H9 (cell line): ENCODE measurements around the gene CFAP77. TPM values are rescaled to one million over a fixed set of nuclear protein-coding genes. Genes with fewer than 3 reads are reported as not detected.

ENCODE experiments used
- DNase-seq: peaks from one replicate; pipeline ENCODE4 v3.0.0-alpha.2; 2017
- H2AFZ ChIP-seq: one replicate; pipeline ENCODE4 v1.6.1; 2013; ENCODE audit warnings: mild to moderate bottlenecking, low read length, control low read depth, moderate library complexity
- H2AK5ac ChIP-seq: 2 replicates; pipeline ENCODE4 v1.6.1; 2013; ENCODE audit warnings: low read length, control low read depth, mixed read lengths; ENCODE audit not compliant: insufficient read length
- H2BK120ac ChIP-seq: one replicate; pipeline ENCODE4 v1.6.1; 2013; ENCODE audit warnings: low read depth, mild to moderate bottlenecking, low read length, control low read depth, inconsistent platforms; ENCODE audit not compliant: poor library complexity, severe bottlenecking
- H2BK12ac ChIP-seq: 2 replicates; pipeline ENCODE4 v1.6.1; 2013; ENCODE audit warnings: low read length, control low read depth, mixed read lengths, low read depth; ENCODE audit not compliant: insufficient read length
- H2BK15ac ChIP-seq: 2 replicates; pipeline ENCODE4 v1.6.1; 2013; ENCODE audit warnings: low read depth, low read length, control low read depth
- H2BK20ac ChIP-seq: one replicate; pipeline ENCODE4 v1.6.1; 2013; ENCODE audit warnings: low read depth, mild to moderate bottlenecking, low read length, control low read depth, inconsistent platforms; ENCODE audit not compliant: poor library complexity, severe bottlenecking
- H2BK5ac ChIP-seq: 2 replicates; pipeline ENCODE4 v1.6.1; 2013; ENCODE audit warnings: low read length, control low read depth, mixed read lengths; ENCODE audit not compliant: insufficient read length
- H3K14ac ChIP-seq: 2 replicates; pipeline ENCODE4 v1.6.1; 2013; ENCODE audit warnings: low read length, control low read depth; ENCODE audit not compliant: insufficient read depth
- H3K18ac ChIP-seq: 2 replicates; pipeline ENCODE4 v1.6.1; 2013; ENCODE audit warnings: low read depth, mild to moderate bottlenecking, mixed read lengths, low read length, control low read depth; ENCODE audit not compliant: insufficient read length
- H3K23ac ChIP-seq: 2 replicates; pipeline ENCODE4 v1.6.1; 2013; ENCODE audit warnings: low read length, control low read depth, mixed read lengths, low read depth; ENCODE audit not compliant: insufficient read length
- H3K23me2 ChIP-seq: 2 replicates; pipeline ENCODE4 v1.6.1; 2013; ENCODE audit warnings: low read depth, mild to moderate bottlenecking, mixed read lengths, low read length, control low read depth; ENCODE audit not compliant: insufficient read length, poor library complexity, severe bottlenecking
- H3K27ac ChIP-seq: 2 replicates; pipeline ENCODE4 v1.5.1; 2013; ENCODE audit warnings: low read length, control low read depth, mixed read lengths, low read depth; ENCODE audit not compliant: insufficient read length
- H3K27me3 ChIP-seq: 2 replicates; pipeline ENCODE4 v1.6.1; 2013; ENCODE audit warnings: low read length, control low read depth, inconsistent platforms; ENCODE audit not compliant: insufficient read depth
- H3K4ac ChIP-seq: 2 replicates; pipeline ENCODE4 v1.6.1; 2013; ENCODE audit warnings: low read depth, mild to moderate bottlenecking, control low read depth, inconsistent platforms, low read length, moderate library complexity
- H3K4me1 ChIP-seq: 2 replicates; pipeline ENCODE4 v1.6.1; 2013; ENCODE audit warnings: low read length, control low read depth, inconsistent platforms; ENCODE audit not compliant: insufficient read depth
- H3K4me2 ChIP-seq: 2 replicates; pipeline ENCODE4 v1.6.1; 2013; ENCODE audit warnings: low read length, control low read depth, mixed read lengths; ENCODE audit not compliant: insufficient read length, insufficient read depth
- H3K56ac ChIP-seq: 2 replicates; pipeline ENCODE4 v1.6.1; 2013; ENCODE audit warnings: low read depth, mild to moderate bottlenecking, mixed read lengths, low read length, control low read depth; ENCODE audit not compliant: insufficient read length
- H3K79me1 ChIP-seq: 2 replicates; pipeline ENCODE4 v1.6.1; 2013; ENCODE audit warnings: low read depth, mild to moderate bottlenecking, moderate library complexity, low read length, control low read depth, inconsistent platforms; ENCODE audit not compliant: insufficient read depth, poor library complexity, severe bottlenecking
- H3K79me2 ChIP-seq: 2 replicates; pipeline ENCODE4 v1.6.1; 2013; ENCODE audit warnings: low read length, control low read depth, inconsistent platforms; ENCODE audit not compliant: insufficient read depth
- H3K9ac ChIP-seq: 2 replicates; pipeline ENCODE4 v1.6.1; 2013; ENCODE audit warnings: low read length, control low read depth, mixed read lengths; ENCODE audit not compliant: insufficient read length; ENCODE audit errors: extremely low read depth
- H3K9me3 ChIP-seq: one replicate; pipeline ENCODE4 v1.6.1; 2013; ENCODE audit warnings: low read depth, low read length, inconsistent platforms; ENCODE audit not compliant: control insufficient read depth
- H3T11ph ChIP-seq: one replicate; pipeline ENCODE4 v1.6.1; 2013; ENCODE audit warnings: mild to moderate bottlenecking, low read length, control low read depth, inconsistent platforms
- H4K20me1 ChIP-seq: one replicate; pipeline ENCODE4 v1.6.1; 2013; ENCODE audit not compliant: control insufficient read depth, insufficient read length, insufficient read depth
- H4K5ac ChIP-seq: 2 replicates; pipeline ENCODE4 v1.6.1; 2013; ENCODE audit warnings: low read depth, mild to moderate bottlenecking, mixed read lengths, low read length, control low read depth; ENCODE audit not compliant: insufficient read length
- H4K8ac ChIP-seq: replicated peaks from 2 replicates; pipeline ENCODE4 v1.6.1; 2013; ENCODE audit warnings: low read length, control low read depth, mixed read lengths, low read depth; ENCODE audit not compliant: insufficient read length
- H4K91ac ChIP-seq: 2 replicates; pipeline ENCODE4 v1.6.1; 2013; ENCODE audit warnings: low read depth, mild to moderate bottlenecking, moderate library complexity, mixed read lengths, low read length, control low read depth; ENCODE audit not compliant: insufficient read length
- H3K27ac Mint-ChIP-seq, 3 experiments: 2 replicates in 2 of 3; 3 replicates in 1 of 3; pipeline ENCODE4 v1.8.0; 2020 to 2021; ENCODE audit warnings: mixed read lengths in 3 of 3, mild to moderate bottlenecking in 1 of 3, moderate library complexity in 1 of 3
- H3K27me3 Mint-ChIP-seq: 2 replicates; pipeline ENCODE4 v1.8.0; 2021; ENCODE audit warnings: low read depth, mild to moderate bottlenecking, moderate library complexity, mixed read lengths
- H3K36me3 Mint-ChIP-seq, 3 experiments: 2 replicates in 2 of 3; 3 replicates in 1 of 3; pipeline ENCODE4 v1.8.0; 2020 to 2021; ENCODE audit warnings: low read depth in 3 of 3, mixed read lengths in 3 of 3; ENCODE audit not compliant: insufficient read depth in 1 of 3
- H3K4me1 Mint-ChIP-seq, 2 experiments: 2 replicates each; pipeline ENCODE4 v1.8.0; 2020; ENCODE audit warnings: mixed read lengths in 2 of 2
- H3K4me3 Mint-ChIP-seq, 2 experiments: 2 replicates in 1 of 2; 3 replicates in 1 of 2; pipeline ENCODE4 v1.8.0; 2020 to 2021; ENCODE audit warnings: mild to moderate bottlenecking in 2 of 2, mixed read lengths in 2 of 2, moderate library complexity in 1 of 2
- H3K9me3 Mint-ChIP-seq, 2 experiments: 2 replicates in 1 of 2; 3 replicates in 1 of 2; pipeline ENCODE4 v1.8.0; 2020; ENCODE audit warnings: mild to moderate bottlenecking in 2 of 2, mixed read lengths in 2 of 2, moderate library complexity in 1 of 2
- WGBS: extraction: QIAGEN DNeasy Blood & Tissue Kit; methylation state at CpG from one replicate; pipeline ENCODE4 v1.1.7; 2013; ENCODE audit warnings: missing lambda C conversion rate, low lambda C conversion rate, mixed read lengths; ENCODE audit not compliant: insufficient read length; ENCODE audit errors: extremely low coverage; 5-methylcytosine and 5-hydroxymethylcytosine counted together
- total RNA-seq: library from RNA; stranded (reverse); gene quantifications from 2 replicates; pipeline ENCODE4 v1.2.1, GENCODE V29; 2021
- TF ChIP-seq, protein P1 (sequence below): fragments of 200-600 bp; sonication (generic); conservative IDR thresholded peaks from 3 replicates; pipeline ENCODE4 v1.8.0; 2021; ENCODE audit warnings: antibody characterized with exemption, mild to moderate bottlenecking

The CFAP77 gene
- total RNA-seq, 1 experiment from 2014 or later = 0.72 TPM

DNA sequence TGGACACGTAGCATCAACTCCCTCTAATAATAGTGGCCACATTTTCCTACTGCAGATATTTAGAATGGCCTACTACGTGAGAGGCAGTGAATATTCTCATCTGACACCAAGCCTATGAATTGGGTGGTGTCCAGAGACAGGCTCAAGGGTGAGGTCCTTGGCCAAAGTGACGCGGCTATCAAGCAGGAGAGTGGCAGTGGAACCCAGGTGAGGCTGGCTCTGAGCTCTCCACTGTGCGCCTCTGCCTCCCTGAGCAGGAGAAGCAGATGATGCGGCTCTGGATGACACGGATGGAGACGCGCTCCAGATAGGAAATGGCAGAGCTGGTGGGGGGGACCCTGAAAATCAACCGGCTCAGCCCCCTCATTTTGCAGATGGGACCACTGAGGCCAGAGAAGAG lies 69.7 kb downstream of the CFAP77 start:
- Histone ChIP-seq H3K4me1 (no peaks in the 10 kb centered on the region; the same call in 1 of the 2 replicates), H2AFZ (no peak overlapping the region), H3K79me2 (no peaks in the 10 kb centered on the region), H3T11ph (no peak overlapping the region), H3K14ac (no peak overlapping the region), H2BK120ac (no peak overlapping the region), H3K56ac (no peak overlapping the region), H2BK20ac (no peak overlapping the region), H2BK5ac (no peak overlapping the region), H4K20me1 (no peaks in the 10 kb centered on the region), H3K4me2 (no peak overlapping the region), H3K23ac (no peak overlapping the region), H2BK12ac (no peak overlapping the region), H3K9ac (no peak overlapping the region), H3K4ac (no peak overlapping the region), H3K27ac (no peak overlapping the region), H3K18ac (no peak overlapping the region), H3K27me3 (no peaks in the 10 kb centered on the region), H2AK5ac (no peak overlapping the region), H4K8ac (no peak overlapping the region), H4K91ac (no peak overlapping the region), H2BK15ac (no peak overlapping the region), H3K23me2 (no peaks in the 10 kb centered on the region), H3K9me3 (no peaks in the 10 kb centered on the region), H4K5ac (no peak overlapping the region), H3K79me1 (no peaks in the 10 kb centered on the region)
- H3K36me3 Mint-ChIP-seq = no peaks in the 10 kb centered on the region
- WGBS = no CpG with 5 or more reads among the region's 10 CpGs
- H3K27me3 Mint-ChIP-seq = peaks cover 4% of the 10 kb centered on the region
- H3K9me3 Mint-ChIP-seq = no peaks in the 10 kb centered on the region
- H3K4me1 Mint-ChIP-seq = peaks cover 11 to 27% of the 10 kb centered on the region in 2 experiments
- no peak overlapping the region for H3K4me3 Mint-ChIP-seq
- no peak for DNase-seq
- no peak overlapping the region; a peak in 1 of 7 replicates for H3K27ac Mint-ChIP-seq
- TF ChIP-seq, protein P1, sequence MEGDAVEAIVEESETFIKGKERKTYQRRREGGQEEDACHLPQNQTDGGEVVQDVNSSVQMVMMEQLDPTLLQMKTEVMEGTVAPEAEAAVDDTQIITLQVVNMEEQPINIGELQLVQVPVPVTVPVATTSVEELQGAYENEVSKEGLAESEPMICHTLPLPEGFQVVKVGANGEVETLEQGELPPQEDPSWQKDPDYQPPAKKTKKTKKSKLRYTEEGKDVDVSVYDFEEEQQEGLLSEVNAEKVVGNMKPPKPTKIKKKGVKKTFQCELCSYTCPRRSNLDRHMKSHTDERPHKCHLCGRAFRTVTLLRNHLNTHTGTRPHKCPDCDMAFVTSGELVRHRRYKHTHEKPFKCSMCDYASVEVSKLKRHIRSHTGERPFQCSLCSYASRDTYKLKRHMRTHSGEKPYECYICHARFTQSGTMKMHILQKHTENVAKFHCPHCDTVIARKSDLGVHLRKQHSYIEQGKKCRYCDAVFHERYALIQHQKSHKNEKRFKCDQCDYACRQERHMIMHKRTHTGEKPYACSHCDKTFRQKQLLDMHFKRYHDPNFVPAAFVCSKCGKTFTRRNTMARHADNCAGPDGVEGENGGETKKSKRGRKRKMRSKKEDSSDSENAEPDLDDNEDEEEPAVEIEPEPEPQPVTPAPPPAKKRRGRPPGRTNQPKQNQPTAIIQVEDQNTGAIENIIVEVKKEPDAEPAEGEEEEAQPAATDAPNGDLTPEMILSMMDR = no peak
